ENCODE results near the gene RPL37A. TPM values are rescaled to one million over a fixed set of nuclear protein-coding genes. Genes with fewer than 3 reads are reported as not detected.

Gene RPL37A
- total and polyA plus RNA-seq, 4 experiments from 2014 or later: 1,713 to 3,751 (median 3,123) TPM

GRCh38 chr2:216498070-216498378 is 620 bp upstream of the RPL37A start:
- intact Hi-C loops (cut with micrococcal nuclease): loop anchor here (1.0 to 5.0 kb wide), 2 partner anchors 86 to 386 kb away; partner anchors contain the start of gene SMARCAL1
- H3K9me3 ChIP-seq (ENCODE audit: control insufficient read depth in 1 of 2, low read length in 2 of 2): no peaks in the 10 kb centered on the region
- ChIA-PET POLR2A (ENCODE audit: partially characterized antibody) (interaction anchor here (1.0 to 2.3 kb wide), 7 partner anchors 8 to 1186 kb away, joined by 3 to 9 read pairs (median 6); partner anchors contain the start of genes ATIC, SMARCAL1 and XRCC5), CTCF (ENCODE audit: partially characterized antibody) (interaction anchor here (0.8 to 2.1 kb wide), 6 partner anchors 11 to 91 kb away, joined by 3 to 8 read pairs (median 4); no protein-coding TSS in a partner anchor)
- peaks cover 44% of the 10 kb centered on the region for H3K4me1 ChIP-seq (ENCODE audit: insufficient read depth, low read length)
- peak overlapping the region; percentile 88 for H3K27ac ChIP-seq (ENCODE audit: low read depth, low read length)
- peaks cover 36 to 54% (median 42%) of the 10 kb centered on the region in 4 donors for H3K4me1 Mint-ChIP-seq
- no peak for DNase-seq
- H3K9me3 Mint-ChIP-seq: no peaks in the 10 kb centered on the region
- H3K27me3 ChIP-seq (ENCODE audit: insufficient read depth, low read length): no peaks in the 10 kb centered on the region
- peak overlapping the region; percentile 94 to 100 (median 99) for H3K4me3 Mint-ChIP-seq
- peaks cover 33% of the 10 kb centered on the region for H3K36me3 ChIP-seq (ENCODE audit: insufficient read depth, low read length)
- no peaks in the 10 kb centered on the region for H3K27me3 Mint-ChIP-seq
- peak overlapping the region; percentile 88 to 98 for H3K4me3 ChIP-seq (ENCODE audit: low read length in 2 of 2)
- H3K27ac Mint-ChIP-seq: peak overlapping the region; percentile 93 to 99 (median 97)
- peaks cover 38 to 47% of the 10 kb centered on the region in 2 donors for H3K36me3 Mint-ChIP-seq

GRCh38 chr2:216499641-216500218 is 1.1 kb downstream of the RPL37A start:
- H3K9me3 ChIP-seq (ENCODE audit: control insufficient read depth in 1 of 2, low read length in 2 of 2): no peaks in the 10 kb centered on the region
- intact Hi-C loops (cut with micrococcal nuclease): loop anchor here (5.0 kb wide), 1 partner anchor 387 kb away; no protein-coding TSS in a partner anchor
- peaks cover 39% of the 10 kb centered on the region for H3K36me3 ChIP-seq (ENCODE audit: insufficient read depth, low read length)
- Mint-ChIP-seq H3K4me1 (peaks cover 40 to 65% (median 47%) of the 10 kb centered on the region in 4 donors), H3K36me3 (peaks cover 46 to 64% of the 10 kb centered on the region in 2 donors), H3K27ac (peak overlapping the region; percentile 84 to 99 (median 97)), H3K9me3 (no peaks in the 10 kb centered on the region), H3K27me3 (no peaks in the 10 kb centered on the region), H3K4me3 (peak overlapping the region; percentile 94 to 100 (median 99))
- peak overlapping the region; percentile 88 for H3K27ac ChIP-seq (ENCODE audit: low read depth, low read length)
- H3K4me1 ChIP-seq (ENCODE audit: insufficient read depth, low read length): peaks cover 52% of the 10 kb centered on the region
- DNase-seq: no peak
- H3K27me3 ChIP-seq (ENCODE audit: insufficient read depth, low read length): no peaks in the 10 kb centered on the region
- POLR2A ChIA-PET (ENCODE audit: partially characterized antibody): no interaction called here
- CTCF ChIA-PET (ENCODE audit: partially characterized antibody): no interaction called here
- peak overlapping the region; percentile 88 to 98 for H3K4me3 ChIP-seq (ENCODE audit: low read length in 2 of 2)

GRCh38 chr2:216500572-216500971 is 1.9 kb downstream of the RPL37A start:
- H3K27me3 ChIP-seq (ENCODE audit: insufficient read depth, low read length): no peaks in the 10 kb centered on the region
- no peak for DNase-seq
- peaks cover 51 to 70% of the 10 kb centered on the region in 2 donors for H3K36me3 Mint-ChIP-seq
- H3K36me3 ChIP-seq (ENCODE audit: insufficient read depth, low read length): peaks cover 39% of the 10 kb centered on the region
- H3K4me1 ChIP-seq (ENCODE audit: insufficient read depth, low read length): peaks cover 52% of the 10 kb centered on the region
- CTCF ChIA-PET (ENCODE audit: partially characterized antibody): no interaction called here
- intact Hi-C loops (cut with micrococcal nuclease): no loop called here
- H3K4me3 Mint-ChIP-seq: peak overlapping the region; percentile 17 to 100 (median 99)
- POLR2A ChIA-PET (ENCODE audit: partially characterized antibody): no interaction called here
- H3K4me3 ChIP-seq (ENCODE audit: low read length in 2 of 2): no peak overlapping the region
- H3K27me3 Mint-ChIP-seq: no peaks in the 10 kb centered on the region
- H3K9me3 Mint-ChIP-seq: no peaks in the 10 kb centered on the region
- no peaks in the 10 kb centered on the region for H3K9me3 ChIP-seq (ENCODE audit: control insufficient read depth in 1 of 2, low read length in 2 of 2)
- peak overlapping the region; percentile 88 for H3K27ac ChIP-seq (ENCODE audit: low read depth, low read length)
- H3K4me1 Mint-ChIP-seq: peaks cover 40 to 65% (median 51%) of the 10 kb centered on the region in 4 donors
- peak overlapping the region in 6 of 7 donors; percentile 39 to 99 (median 94) for H3K27ac Mint-ChIP-seq

- H3K4me1 Mint-ChIP-seq: peaks cover 40 to 70% (median 53%) of the 10 kb centered on the region in 4 donors
- H3K9me3 Mint-ChIP-seq: peaks cover 0 to 2% (median 0%) of the 10 kb centered on the region in 8 donors
- Histone ChIP-seq H3K4me3 (ENCODE audit: low read length in 2 of 2) (no peak overlapping the region), H3K27ac (ENCODE audit: low read depth, low read length) (no peak overlapping the region), H3K27me3 (ENCODE audit: insufficient read depth, low read length) (no peaks in the 10 kb centered on the region), H3K4me1 (ENCODE audit: insufficient read depth, low read length) (peaks cover 52% of the 10 kb centered on the region), H3K9me3 (ENCODE audit: control insufficient read depth in 1 of 2, low read length in 2 of 2) (no peaks in the 10 kb centered on the region), H3K36me3 (ENCODE audit: insufficient read depth, low read length) (peaks cover 39% of the 10 kb centered on the region)
- CTCF ChIA-PET (ENCODE audit: partially characterized antibody): no interaction called here
- no peak overlapping the region for H3K4me3 Mint-ChIP-seq
- no peak for DNase-seq
- POLR2A ChIA-PET (ENCODE audit: partially characterized antibody): no interaction called here
- peak overlapping the region in 2 of 7 donors; percentile 60 to 99 for H3K27ac Mint-ChIP-seq
- peaks cover 61 to 79% of the 10 kb centered on the region in 2 donors for H3K36me3 Mint-ChIP-seq
- no peaks in the 10 kb centered on the region for H3K27me3 Mint-ChIP-seq
- intact Hi-C loops (cut with micrococcal nuclease): no loop called here
Measured at GRCh38 chr2:216501854-216502253, 3.2 kb downstream of the RPL37A start.

GRCh38 chr2:216502381-216503158 is 3.9 kb downstream of the RPL37A start:
- H3K27ac ChIP-seq (ENCODE audit: low read depth, low read length): no peak overlapping the region
- intact Hi-C loops (cut with micrococcal nuclease): no loop called here
- POLR2A ChIA-PET (ENCODE audit: partially characterized antibody): no interaction called here

GRCh38 chr2:216503159-216503629 is 4.5 kb downstream of the RPL37A start:
- Mint-ChIP-seq H3K9me3 (peaks cover 0 to 2% (median 0%) of the 10 kb centered on the region in 8 donors), H3K36me3 (peaks cover 58 to 84% of the 10 kb centered on the region in 2 donors), H3K27me3 (no peaks in the 10 kb centered on the region), H3K4me1 (peaks cover 31 to 59% (median 44%) of the 10 kb centered on the region in 4 donors), H3K27ac (peak overlapping the region in 1 of 7 donors; percentile 25), H3K4me3 (no peak overlapping the region)
- intact Hi-C loops (cut with micrococcal nuclease): no loop called here
- H3K4me1 ChIP-seq (ENCODE audit: insufficient read depth, low read length): peaks cover 41% of the 10 kb centered on the region
- no peaks in the 10 kb centered on the region for H3K9me3 ChIP-seq (ENCODE audit: control insufficient read depth in 1 of 2, low read length in 2 of 2)
- H3K36me3 ChIP-seq (ENCODE audit: insufficient read depth, low read length): peaks cover 39% of the 10 kb centered on the region
- no peak overlapping the region for H3K4me3 ChIP-seq (ENCODE audit: low read length in 2 of 2)
- no peaks in the 10 kb centered on the region for H3K27me3 ChIP-seq (ENCODE audit: insufficient read depth, low read length)
- no peak overlapping the region for H3K27ac ChIP-seq (ENCODE audit: low read depth, low read length)
- CTCF ChIA-PET (ENCODE audit: partially characterized antibody): no interaction called here
- DNase-seq: no peak
- POLR2A ChIA-PET (ENCODE audit: partially characterized antibody): no interaction called here

More at GRCh38 chr2:216502381-216503158, 3.9 kb downstream of the RPL37A start:
- peaks cover 0 to 2% (median 0%) of the 10 kb centered on the region in 8 donors for H3K9me3 Mint-ChIP-seq
- CTCF ChIA-PET (ENCODE audit: partially characterized antibody): no interaction called here
- peaks cover 37 to 65% (median 49%) of the 10 kb centered on the region in 4 donors for H3K4me1 Mint-ChIP-seq
- peaks cover 60 to 82% of the 10 kb centered on the region in 2 donors for H3K36me3 Mint-ChIP-seq
- H3K27ac Mint-ChIP-seq: peak overlapping the region in 2 of 7 donors; percentile 25 to 90
- H3K27me3 Mint-ChIP-seq: no peaks in the 10 kb centered on the region
- Histone ChIP-seq H3K36me3 (ENCODE audit: insufficient read depth, low read length) (peaks cover 39% of the 10 kb centered on the region), H3K4me3 (ENCODE audit: low read length in 2 of 2) (no peak overlapping the region), H3K4me1 (ENCODE audit: insufficient read depth, low read length) (peaks cover 48% of the 10 kb centered on the region), H3K27me3 (ENCODE audit: insufficient read depth, low read length) (no peaks in the 10 kb centered on the region), H3K9me3 (ENCODE audit: control insufficient read depth in 1 of 2, low read length in 2 of 2) (no peaks in the 10 kb centered on the region)
- no peak for DNase-seq
- H3K4me3 Mint-ChIP-seq: peak overlapping the region in 2 of 8 donors; percentile 33 to 44

Measured in CD4-positive, alpha-beta memory T cell (primary cell).